Frontal cortex (tissue), 4 donors: ENCODE measurements around the gene METTL13. TPM values are rescaled to one million over a fixed set of nuclear protein-coding genes. Genes with fewer than 3 reads are reported as not detected.

Experiments
- DNase-seq, 2 donors: peaks; one replicate each; pipeline ENCODE4 v3.0.0; 2012; ENCODE audit warnings: low spot score in 2 of 2
- FAIRE-seq: peaks from 2 replicates; lab custom pipeline; 2012; peaks lifted over from hg19 to GRCh38; lab: Jason Lieb, UNC
- small RNA-seq: library from RNA; depleted of rRNA; stranded (forward); fragments of <200 nt; gene quantifications from one replicate; pipeline ENCODE3, GENCODE V24; 2014
- total RNA-seq: library from RNA; depleted of rRNA; stranded (reverse); fragments of >200 nt; gene quantifications from one replicate; pipeline ENCODE4 v1.2.3, GENCODE V29; 2014
- donor health status: control.
- donor health status: control.
- donor health status: control.

Gene METTL13
- total RNA-seq, 1 donor from 2014 or later, result 23.2 TPM

GRCh38 chr1:171841050-171841910 is 59.8 kb downstream of the METTL13 start, which contains the start of gene DNM3:
Gene DNM3, plus strand, starts transcription at chr1:171841498. Its CDS starts 159 bp downstream, at chr1:171841657.
- DNase-seq (peak; percentile 93), FAIRE-seq (no peak)

- peak; percentile 37 to 57 for DNase-seq
- FAIRE-seq, result no peak
Observed at GRCh38 chr1:171841931-171842761, 60.7 kb downstream of the METTL13 start.

- no peak for FAIRE-seq
- no peak for DNase-seq
Observed at GRCh38 chr1:171844381-171844780, 62.9 kb downstream of the METTL13 start.

GRCh38 chr1:171845998-171846397 is 64.5 kb downstream of the METTL13 start:
- DNase-seq, result no peak
- peak; percentile 19 for FAIRE-seq

Small RNA genes lying within 50 kb of the gene (small RNA-seq; reads per million reads assigned to genes)
- not detected for gene RF00601

Other genes starting within 250 kb of the METTL13 start
- not detected for gene MYOCOS, start 159.4 kb upstream of the METTL13 start, total RNA-seq
- under 0.01 TPM for gene MYOC, start 129.0 kb upstream of the METTL13 start, total RNA-seq
- gene VAMP4, start 39.6 kb upstream of the METTL13 start, total RNA-seq, result 27.7 TPM
- gene DNM3, start 59.8 kb downstream of the METTL13 start, total RNA-seq, result 76.2 TPM